Stimulated activated CD4-positive, alpha-beta T cell treated with anti-CD3 and anti-CD28 coated beads, Interleukin-12 subunit alpha, Interleukin-12 subunit beta, amount 100 ng/mL, for 48 hours (primary cell): ENCODE measurements around the gene CCNL2.
"Not testable (repeated sequence)": the region's sequence is repeated elsewhere in the genome, so short reads cannot be mapped to it uniquely, and the experiment has no call there.

Experiments
- DNase-seq, 3 donors: peaks; one replicate each; pipeline ENCODE4 v3.0.0-alpha.2; 2020; ENCODE audit warnings: low read depth in 2 of 3, low spot score in 1 of 3

Gene CCNL2

DNA sequence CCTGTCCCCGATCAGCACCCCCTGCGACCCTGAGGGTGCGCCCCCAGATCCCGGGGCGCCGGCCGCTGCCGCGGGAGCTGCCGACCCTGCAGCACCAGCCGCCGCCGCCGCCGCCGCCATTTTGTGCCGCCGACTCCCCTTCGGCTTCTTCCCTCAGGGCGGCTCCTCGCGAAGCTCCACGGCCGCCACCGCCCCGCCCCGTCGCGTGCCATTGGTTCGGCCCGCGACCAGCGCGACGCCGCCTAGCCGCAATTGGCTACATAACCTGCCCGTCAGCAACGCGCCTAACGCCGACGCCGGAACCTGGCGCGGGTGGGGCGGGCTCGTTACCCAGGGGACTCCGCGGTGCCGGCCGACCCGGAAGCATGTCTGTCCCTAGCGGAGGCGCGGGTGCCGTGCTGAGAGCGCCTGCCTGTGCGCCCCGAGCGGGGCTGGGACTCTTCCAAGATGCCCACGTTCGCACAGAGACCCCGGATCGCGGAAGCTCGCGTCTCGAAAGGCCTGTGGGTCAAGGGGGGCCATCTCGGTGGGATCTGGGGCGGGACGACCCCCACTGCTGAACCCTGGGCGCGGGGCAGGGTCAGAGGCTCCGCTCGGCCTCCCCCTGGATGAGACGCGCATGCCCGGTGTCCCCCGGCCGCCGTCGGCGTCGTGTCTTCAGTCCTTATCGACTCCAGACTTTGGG lies at the start of gene CCNL2:
Gene CCNL2 (minus strand): TSS at position 149 of the 685 bp plus-strand sequence. CDS start 29 bp downstream, at position 120.
- DNase-seq = peak; percentile 98 to 100 (median 99)

DNA sequence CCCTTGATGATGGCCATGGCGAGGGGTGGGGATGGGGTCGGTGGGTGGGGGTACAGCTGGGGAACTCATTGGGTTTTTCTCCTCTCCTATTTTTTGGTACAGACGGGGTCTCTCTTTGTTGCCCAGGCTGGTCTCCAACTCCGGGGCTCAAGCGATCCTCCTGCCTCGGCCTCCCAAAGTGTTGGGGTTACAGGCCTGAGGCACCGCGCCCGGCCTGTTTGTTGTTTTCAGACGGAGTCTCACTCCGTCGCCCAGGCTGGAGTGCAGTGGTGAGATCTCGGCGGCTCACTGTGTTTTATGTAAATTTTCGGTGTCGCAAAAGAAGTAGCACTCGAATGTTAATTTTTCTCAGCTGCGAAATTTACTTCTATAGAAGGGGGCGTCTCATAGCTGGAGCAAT lies 47.5 kb upstream of the CCNL2 start:
- not testable (repeated sequence) for DNase-seq

DNA sequence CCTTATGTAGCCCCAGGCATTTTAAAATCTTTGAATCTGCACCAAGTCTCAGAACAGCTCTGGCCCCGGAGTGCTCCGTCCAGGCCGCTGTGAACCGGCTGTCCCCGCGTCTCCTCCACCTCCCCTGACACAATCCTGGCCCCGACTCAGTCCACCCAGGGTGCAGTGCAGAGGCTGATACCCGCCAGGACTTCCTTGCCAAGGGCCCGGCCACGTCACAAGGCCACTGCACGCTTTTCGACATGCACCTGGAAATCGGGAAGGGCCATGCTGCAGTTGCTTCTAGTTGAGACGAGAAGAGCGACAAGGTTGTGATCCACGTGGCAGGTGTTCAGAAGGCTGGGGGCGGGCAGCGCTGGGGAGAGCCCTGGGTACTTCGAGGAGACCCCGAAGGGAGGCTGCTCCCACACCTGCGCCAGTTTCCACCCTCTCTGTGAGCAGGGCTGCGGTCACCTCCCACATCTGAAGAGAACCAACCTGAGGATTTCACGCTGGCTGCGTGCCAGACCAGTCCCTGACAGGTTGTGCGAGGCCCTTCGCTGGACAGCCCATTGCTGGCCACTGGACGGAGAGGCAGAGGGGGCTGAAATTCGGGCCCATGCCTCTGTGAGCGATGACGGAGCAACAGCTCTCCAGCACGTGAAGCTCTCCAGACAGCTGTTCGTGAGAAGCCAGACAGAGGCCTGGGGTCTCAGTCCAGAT lies 43.1 kb upstream of the CCNL2 start:
- no peak for DNase-seq

DNA sequence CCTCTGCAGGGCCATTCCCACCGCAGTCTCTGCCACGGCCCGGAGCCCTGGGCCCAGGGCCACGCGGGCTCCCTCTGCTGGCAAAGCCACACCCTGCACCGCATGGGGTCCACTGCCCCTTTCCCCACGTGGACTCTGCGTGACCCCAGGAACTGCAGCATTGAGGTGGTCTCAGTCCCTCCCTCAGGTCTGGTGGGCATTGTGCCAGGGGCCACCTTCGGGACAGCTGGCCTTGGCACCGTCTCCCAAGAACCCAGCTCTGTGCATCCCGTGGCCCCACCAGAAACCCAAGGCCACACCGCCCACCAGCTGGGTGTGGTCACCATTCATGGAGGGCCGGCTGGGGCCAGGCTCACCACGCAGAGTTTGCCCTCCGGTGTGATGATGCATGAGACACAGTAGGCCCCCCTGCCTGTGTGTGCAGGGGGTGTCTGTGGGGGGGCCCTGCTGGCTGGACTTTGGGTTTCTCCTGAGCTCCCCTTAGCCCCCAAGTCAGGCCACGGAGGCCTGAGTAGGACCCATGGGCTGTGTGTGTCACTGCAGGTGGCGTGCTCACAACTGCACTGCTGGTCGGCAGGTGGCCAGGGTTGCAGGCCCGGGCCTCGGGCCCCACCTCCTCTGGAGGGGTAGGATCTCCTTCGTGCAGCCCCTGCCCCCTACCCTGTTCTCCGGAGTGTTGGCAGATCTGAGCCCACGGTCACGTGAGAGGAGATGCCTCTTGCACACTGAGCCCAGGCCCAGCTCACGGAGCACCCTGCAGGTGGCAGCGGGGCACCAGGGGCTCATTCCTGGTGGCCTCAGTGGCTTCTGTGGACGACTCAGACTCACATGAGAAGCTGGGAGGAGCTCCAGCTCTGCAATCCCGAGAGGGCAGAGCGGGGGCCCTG lies 42.1 kb upstream of the CCNL2 start:
- DNase-seq = peak; percentile 30 to 56 (median 47)

DNA sequence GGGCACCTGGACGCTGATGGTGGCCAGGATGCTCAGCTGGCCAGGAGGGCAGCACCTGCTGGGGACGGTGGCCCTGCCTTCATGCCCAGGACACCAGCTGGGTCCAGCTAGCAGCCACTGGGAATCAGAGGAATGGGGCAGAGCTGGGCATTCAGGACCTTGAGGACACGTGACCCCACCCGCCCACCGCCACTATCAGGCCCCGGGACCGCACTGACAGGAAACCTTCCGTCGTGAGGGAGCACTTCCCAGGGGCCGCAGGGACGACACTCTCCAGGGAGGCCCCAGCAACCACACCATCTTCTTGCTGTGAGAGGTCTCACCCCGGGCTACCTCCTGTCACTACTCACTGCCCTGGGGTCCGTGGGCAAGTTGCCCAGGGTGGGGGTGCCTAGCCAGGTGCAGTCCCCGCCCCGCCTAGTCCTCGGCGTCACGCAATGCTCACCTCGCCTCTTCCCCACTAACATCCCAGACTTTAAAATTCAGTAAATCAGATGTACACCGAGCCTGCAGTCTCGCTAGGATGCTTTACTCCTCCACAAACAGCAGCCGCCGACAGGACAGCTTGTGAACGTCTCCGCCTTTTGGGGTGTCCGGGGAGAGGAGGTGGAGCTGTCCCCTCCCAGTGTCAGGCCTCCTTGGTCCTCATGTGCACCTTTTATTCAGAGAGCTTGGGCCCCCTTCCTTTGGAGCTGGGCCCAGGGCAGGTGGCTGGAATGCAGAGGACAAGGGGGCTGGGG lies 41.3 kb upstream of the CCNL2 start:
- no peak for DNase-seq

DNA sequence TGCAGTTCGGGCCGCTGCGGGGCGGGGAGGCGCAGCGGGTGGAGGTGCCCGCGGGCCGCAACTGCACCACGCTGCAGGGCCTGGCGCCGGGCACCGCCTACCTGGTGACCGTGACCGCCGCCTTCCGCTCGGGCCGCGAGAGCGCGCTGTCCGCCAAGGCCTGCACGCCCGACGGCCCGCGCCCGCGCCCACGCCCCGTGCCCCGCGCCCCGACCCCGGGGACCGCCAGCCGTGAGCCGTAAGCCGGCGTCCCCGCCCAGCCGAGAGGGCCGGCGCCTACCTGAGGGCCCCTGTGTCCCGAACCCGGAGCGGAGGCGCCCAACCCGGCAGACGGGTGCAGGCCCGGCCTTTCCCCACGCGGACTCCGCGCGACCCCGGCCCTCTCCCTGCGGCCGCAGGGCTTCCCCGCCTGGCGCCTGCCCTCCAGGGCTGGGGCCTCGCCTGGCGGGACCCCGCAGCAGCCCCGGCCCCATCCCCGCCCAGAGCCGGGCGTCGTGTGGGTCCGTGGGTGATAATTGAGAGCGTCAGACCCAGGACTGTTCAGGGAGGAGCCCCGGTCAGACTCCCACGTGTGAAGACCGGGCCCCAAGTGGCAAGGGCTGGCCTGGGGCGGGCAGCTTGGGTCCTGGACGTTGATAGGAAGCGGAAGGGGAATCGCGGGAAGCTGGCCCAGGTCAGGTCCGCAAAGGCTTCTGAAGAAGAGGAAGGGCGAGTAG lies 40.6 kb upstream of the CCNL2 start:
- no peak for DNase-seq

DNA sequence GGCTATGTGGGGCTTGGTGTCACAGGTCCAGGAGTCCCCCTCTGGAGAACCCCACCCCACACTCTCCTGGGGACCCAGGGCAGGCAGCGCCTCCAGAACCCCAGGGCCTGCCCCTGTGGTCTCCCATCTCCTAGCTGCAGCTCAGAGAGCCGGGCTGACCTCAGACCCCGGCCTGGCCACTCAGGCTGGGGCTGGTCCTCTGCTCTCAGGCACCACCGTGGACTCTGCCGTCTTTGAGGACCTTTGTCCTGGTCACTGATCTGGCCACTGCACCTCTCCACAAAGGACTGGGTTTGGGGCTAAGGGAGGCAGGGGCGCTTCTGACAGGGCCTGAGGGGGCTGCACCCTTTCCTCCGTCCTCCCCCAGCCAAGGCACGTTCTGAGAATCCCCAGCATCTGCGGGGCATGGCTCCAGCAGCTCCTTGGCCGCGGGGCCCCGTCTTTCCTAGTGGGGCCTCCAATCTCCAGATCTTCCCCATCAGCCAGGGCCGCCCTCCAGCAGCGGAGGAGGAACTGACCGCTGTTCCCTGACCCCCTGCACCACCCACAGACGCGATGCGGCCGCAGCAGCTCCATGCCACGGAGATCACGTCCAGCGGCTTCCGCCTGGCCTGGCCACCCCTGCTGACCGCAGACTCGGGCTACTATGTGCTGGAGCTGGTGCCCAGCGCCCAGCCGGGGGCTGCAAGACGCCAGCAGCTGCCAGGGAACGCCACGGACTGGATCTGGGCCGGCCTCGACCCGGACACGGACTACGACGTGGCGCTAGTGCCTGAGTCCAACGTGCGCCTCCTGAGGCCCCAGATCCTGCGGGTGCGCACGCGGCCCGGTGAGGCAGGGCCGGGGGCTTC lies 39.6 kb upstream of the CCNL2 start:
- no peak for DNase-seq

DNA sequence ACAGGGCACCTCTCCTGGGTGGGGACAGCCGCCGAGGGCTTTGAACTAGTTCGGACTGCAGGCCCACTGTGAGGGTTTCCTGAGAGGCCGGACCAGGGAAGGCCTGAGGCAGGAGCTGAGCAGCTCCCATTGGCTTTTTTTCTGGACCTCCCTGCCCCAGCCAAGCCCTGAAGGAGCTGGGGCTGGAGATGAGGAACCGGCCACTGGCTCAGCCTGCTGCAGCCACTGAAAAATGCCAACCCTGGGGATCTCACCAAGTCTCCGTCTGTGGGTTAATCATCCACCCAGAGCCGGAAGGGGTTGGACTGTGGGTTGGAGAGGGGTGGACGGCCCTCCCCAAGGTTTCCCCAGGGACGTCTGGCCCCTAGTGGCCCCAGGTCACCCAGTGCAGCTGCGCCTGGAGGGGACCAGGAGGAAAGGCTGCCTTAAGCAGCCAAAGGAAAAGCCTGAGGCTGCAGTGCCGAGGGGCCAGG lies 38.8 kb upstream of the CCNL2 start:
- DNase-seq = no peak

DNA sequence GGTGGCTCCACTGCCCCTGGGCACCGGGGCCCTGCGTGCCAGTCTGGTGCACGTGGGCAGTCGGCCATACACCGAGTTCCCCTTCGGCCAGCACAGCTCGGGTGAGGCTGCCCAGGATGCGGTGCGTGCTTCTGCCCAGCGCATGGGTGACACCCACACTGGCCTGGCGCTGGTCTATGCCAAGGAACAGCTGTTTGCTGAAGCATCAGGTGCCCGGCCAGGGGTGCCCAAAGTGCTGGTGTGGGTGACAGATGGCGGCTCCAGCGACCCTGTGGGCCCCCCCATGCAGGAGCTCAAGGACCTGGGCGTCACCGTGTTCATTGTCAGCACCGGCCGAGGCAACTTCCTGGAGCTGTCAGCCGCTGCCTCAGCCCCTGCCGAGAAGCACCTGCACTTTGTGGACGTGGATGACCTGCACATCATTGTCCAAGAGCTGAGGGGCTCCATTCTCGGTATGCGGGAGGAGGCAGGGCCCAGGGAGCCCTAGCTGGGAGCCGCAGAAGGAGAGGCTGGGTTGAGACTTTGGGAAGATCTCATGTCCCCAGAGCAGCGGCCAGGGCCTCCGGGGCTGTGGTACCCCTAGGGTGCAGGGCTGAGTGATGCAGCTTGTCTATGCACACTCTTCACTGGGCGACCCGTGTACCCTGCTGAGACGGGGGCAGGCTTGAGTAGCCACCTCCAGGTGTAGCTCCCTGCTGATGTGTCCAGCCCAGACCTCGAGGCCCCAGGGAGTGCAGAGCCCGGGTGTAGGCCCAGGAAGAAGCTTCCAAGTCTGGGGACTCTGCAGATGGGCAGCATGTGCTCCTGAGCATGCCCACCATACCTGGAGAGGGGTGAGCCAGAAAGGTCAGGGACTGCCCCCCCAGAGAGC lies 38.1 kb upstream of the CCNL2 start:
- no peak for DNase-seq

DNA sequence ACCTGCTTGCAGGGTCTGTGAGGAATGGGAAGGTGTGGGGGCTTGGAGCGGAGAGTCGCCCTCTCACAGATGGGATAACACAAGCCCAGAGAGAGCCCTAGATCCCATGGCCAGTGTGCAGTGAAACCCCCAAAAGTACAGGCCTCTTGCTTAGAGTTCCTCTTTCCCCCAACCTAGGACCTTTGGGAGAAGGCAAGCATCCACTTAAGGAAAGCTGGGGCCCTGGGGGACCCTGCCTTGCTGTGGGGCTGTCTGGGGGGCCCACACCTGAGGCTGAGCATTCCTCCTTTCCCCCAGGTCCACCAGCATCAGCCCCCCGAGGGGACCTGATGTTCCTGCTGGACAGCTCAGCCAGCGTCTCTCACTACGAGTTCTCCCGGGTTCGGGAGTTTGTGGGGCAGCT lies 37.5 kb upstream of the CCNL2 start:
- no peak for DNase-seq

DNA sequence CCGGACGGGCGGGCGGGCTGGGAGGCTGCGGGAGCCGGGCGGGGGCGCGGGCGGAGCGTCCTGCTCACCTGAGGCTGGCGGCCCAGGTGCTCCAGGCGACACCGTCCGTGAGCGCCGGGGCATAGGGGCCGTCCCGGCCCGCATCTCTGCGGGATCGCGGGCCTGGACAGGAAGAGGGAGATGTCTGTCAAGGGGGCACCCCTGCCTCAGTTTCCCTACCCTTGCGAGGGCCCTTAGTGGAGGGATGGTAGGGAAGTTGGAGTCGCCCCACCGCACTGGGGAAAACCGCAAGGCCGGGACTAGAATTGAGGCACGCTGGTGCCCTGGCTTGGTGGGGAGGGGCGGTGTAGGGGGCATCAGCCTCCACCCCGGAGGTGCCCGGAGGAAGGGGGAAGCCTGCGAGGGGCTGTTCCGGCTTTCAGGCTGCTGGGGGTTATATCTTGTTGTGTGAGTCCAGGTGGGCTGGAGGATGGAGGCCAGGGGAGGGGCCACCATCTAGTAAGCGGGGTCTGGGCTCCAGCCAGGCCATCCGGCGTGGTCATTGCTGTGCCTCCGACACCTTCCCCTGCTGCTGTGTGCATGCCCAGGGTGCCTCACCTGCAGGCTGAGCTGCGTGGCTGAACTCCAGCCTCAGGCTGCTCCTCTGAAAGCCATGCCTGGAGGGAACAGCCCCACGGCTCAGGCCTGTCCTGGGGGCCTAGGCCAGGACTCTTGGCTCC lies 36.9 kb upstream of the CCNL2 start:
- DNase-seq = no peak

DNA sequence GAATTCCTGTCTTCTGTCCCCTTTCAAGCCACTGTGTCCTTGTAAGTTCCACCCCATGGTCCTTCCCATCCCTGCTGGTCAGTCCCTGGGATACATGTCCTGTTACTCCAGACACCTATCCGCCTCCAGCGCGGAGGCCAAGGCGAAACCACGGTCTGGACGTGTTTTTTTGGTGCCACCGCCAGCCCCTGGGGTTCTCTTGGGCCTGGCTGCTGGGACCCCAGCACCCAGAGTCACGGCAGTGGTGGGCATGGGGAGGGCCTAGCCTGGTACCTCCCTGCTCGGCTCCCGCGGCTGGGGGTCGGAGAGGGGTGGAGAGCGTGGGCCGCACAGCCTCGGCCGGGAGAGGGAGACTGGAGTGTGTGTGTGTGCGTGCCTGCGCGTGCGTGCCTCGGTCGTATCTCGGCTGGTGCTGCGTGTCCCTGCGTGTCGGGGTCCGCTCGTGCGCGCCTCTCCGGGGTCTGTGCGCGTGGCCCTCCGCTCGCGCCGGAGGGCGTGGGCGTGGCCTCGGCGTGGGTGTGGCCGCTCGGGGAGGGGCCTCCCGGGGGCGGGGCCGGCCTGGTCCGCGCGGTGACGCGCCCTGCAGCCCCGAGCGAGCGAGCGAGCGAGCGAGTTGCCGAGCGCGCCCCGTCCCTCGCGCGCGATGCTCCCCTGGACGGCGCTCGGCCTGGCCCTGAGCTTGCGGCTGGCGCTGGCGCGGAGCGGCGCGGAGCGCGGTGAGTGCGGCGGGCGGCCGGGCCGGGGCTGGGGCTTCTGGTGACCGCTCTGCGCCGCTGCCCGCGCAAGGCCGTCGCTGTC lies 36.2 kb upstream of the CCNL2 start, which contains the start of gene VWA1:
Gene VWA1 (plus strand): TSS at position 585 of the 798 bp plus-strand sequence. CDS start 59 bp downstream, at position 644.
- peak in 2 of 3 donors; percentile 53 for DNase-seq

DNA sequence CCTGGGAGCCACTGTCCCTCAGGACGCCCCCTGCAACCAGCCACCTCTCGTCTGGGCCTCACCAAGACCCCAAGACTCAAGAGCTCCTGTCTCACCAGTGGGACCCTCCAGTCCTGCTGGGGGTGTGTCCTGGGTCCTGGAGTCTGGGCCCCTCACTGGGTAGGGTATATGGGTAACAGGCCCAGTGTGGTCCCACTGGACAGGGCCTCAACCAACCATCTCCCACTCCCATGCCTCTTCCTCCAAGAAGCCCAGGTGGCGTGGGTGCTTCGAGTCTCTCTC lies 35.6 kb upstream of the CCNL2 start:
- no peak for DNase-seq

DNA sequence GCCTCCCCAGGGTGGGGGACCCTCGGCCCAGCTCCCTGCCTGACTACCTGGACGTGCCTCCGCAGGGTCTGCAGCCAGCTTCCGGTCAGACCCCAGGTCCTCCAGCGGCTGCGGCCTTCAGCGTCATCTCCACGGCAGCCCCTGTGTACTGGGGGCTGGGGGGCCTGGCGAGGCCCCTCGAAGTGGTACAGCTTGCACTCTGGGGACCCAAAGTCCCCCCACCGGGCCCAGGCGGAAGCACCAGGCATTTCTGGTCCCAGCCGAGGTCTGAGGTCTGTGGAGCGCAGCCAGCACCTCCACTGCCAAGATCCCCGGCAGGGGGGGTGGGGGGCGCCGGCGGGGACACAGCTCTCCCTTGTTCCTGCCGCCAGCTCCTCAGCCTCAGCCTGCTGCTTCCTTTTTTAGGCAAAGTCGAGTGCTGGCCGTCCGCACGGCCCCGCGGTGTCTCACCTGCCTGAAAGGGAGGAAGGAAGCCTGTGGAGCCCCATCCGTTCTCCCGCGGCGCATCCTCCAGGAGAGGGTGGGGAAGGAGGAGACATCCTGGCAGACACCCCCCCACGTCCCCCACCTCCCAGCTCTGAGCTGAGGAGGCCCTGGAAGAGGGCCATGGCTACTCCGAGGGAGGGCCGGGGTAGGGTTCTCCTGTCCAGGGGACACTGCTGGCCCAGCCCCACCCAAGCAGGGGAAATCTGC lies 35.1 kb upstream of the CCNL2 start:
- DNase-seq = no peak

DNA sequence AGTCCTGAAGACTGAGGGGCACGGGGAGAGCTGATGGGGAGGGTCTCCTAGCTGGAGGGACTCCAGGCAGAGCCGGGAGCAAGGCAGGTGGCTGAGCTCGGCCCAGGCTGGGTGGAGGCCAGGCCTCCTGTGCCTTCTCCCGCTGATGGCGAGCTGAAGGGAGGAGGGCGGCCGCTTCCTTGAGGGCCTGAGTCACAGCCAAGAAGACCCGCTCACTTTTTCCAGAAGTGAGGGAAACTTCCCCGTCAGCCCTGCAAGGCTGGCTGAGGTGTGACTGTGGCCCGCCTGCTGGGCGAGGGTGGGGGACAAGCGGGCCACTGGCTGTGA lies 34.6 kb upstream of the CCNL2 start:
- DNase-seq = peak; percentile 60 to 62 (median 62)

DNA sequence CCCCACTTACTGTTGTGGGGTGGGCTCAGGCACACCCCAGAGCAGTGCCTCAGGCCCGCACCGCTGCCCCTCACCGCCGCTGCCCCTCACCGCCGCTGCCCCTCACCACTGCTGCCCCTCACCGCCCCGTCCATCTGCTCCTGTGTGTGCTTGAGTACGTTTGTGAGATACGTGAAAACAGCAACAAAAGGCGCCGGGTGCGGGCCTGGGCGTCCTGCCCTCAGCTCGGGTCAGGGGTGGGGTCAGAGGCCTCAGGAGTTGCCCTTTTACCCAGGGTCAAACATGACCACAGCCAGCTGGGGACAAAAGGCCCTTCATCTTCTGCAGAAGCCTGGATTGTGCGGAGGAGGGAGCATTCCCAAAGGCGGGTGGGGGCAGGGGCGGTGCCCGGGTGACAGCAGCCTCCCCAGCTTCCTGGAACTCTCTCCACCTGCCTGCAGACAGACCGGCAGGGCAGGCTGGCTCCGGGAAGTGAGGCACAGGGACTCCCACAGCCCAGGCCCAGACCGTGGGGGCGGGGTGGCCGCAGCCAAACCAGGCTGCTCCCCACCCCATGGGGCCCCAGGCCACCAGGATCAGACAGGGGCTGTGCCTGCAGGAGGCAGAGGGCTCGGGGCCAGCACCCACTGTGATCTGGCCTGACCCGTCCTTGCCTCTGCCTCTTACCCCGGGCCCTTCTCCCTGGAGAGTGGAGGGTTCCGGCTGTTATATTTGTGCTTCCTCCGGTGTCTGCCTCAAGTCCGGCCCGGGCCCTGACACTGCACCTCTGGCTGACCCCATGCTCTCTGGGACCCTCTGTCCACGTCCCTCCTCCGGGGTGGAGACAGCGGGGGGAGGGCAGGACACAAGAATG lies 34.0 kb upstream of the CCNL2 start:
- no peak for DNase-seq
